HUES64 (cell line): ENCODE results near the gene CFAP299.
A peak's percentile ranks its signal among the peaks of the same experiment; 100 is the strongest.
"Not testable (repeated sequence)": the region's sequence is repeated elsewhere in the genome, so short reads cannot be mapped to it uniquely, and the experiment has no call there.

Experiments
- H3K27ac ChIP-seq: 2 replicates; pipeline ENCODE4 v1.7.0; 2013; ENCODE audit warnings: low read depth, low read length, inconsistent platforms
- H3K27me3 ChIP-seq: 2 replicates; pipeline ENCODE4 v1.6.1; 2013; ENCODE audit warnings: mild to moderate bottlenecking, low read length; ENCODE audit not compliant: insufficient read depth
- H3K36me3 ChIP-seq: 2 replicates; pipeline ENCODE4 v1.6.1; 2013; ENCODE audit warnings: mild to moderate bottlenecking, low read length; ENCODE audit not compliant: insufficient read depth
- H3K4me1 ChIP-seq: 2 replicates; pipeline ENCODE4 v1.6.1; 2013; ENCODE audit warnings: mild to moderate bottlenecking, low read length, moderate library complexity; ENCODE audit not compliant: insufficient read depth
- H3K4me3 ChIP-seq: 2 replicates; pipeline ENCODE4 v1.5.1; 2013; ENCODE audit warnings: mild to moderate bottlenecking, low read length, moderate library complexity
- H3K9ac ChIP-seq: 2 replicates; pipeline ENCODE4 v1.6.1; 2013; ENCODE audit warnings: mild to moderate bottlenecking, low read depth, low read length
- H3K9me3 ChIP-seq: 2 replicates; pipeline ENCODE4 v1.6.1; 2013; ENCODE audit warnings: low read depth, low read length; ENCODE audit not compliant: insufficient read depth
- WGBS: fragments of 150-250, 120-280 bp; methylation state at CpG from one replicate; pipeline ENCODE4 v1.1.7; 2013; ENCODE audit warnings: missing lambda C conversion rate; 5-methylcytosine and 5-hydroxymethylcytosine counted together

The CFAP299 gene

DNA sequence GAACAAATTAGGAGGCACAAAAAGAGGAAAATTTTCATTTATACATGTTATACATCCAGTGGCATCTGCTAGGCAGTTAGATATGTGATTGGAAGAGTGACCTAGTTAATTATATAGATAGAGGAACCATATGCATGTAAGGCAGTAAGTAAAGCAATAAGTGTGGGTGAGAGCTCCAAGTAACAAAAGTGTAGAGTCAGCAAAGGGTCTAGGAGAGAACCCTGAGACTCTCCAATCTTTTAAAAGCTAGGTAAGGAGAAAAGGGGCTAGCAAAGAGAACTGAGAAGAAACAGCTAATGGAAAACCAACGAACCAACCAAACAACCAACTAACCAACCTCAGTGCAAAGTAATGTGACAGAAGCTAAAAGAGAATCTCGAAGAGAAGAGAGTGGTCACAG, 3.8 kb upstream of the CFAP299 start:
- Histone ChIP-seq H3K9ac (no peak overlapping the region), H3K36me3 (no peaks in the 10 kb centered on the region), H3K27ac (no peak overlapping the region), H3K4me3 (no peak overlapping the region), H3K4me1 (peaks cover 7% of the 10 kb centered on the region; the same call in 1 of the 2 replicates), H3K27me3 (peaks cover 33% of the 10 kb centered on the region), H3K9me3 (no peaks in the 10 kb centered on the region)
- WGBS, result 90% methylated on average over 1 of the region's 2 CpGs

DNA sequence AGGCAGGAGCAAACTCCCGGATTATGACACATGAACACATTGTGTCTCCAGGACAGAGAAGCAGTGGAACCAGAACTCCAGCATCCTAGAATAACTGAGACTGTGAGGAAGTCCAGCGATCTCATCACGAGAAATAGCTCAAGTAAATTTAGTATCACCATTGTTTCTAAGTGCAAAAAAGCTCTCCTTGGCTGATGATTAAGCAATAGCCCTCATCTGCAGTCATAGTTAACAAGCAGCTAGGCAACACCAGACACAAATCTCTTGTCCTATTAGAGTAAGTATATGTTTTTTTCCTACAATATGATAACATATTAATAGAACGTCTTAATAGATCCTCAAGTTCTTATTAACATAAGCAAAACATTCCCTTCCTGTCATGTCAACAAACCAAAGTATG, 2.4 kb upstream of the CFAP299 start:
- Histone ChIP-seq H3K4me3 (no peak overlapping the region), H3K27ac (no peak overlapping the region), H3K36me3 (no peaks in the 10 kb centered on the region), H3K4me1 (peaks cover 7% of the 10 kb centered on the region; the same call in 1 of the 2 replicates), H3K9me3 (no peaks in the 10 kb centered on the region), H3K27me3 (peaks cover 38% of the 10 kb centered on the region), H3K9ac (no peak overlapping the region)
- WGBS, result 85% methylated on average over 3 of the region's 4 CpGs

DNA sequence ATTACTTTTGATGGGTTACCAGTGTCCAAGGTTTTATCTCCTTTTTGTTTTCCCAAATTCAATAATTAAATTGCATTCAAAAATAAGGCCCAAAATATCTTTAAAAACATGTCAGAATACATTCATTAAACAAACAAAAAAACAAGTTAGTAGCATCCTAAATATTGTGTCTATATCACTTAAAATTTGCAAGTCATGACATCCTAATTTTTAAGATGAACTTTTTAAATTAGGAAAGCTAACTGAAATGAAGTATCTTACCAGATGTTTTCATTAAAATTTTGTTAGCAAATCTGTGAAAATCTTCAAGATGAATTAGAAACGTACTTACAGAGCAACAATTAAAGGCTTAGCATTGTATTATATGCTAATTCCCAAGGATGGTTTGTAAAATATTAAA, 962 bp upstream of the CFAP299 start:
- 86% methylated on average over 1 of the region's 1 CpG for WGBS
- H3K36me3 ChIP-seq, result no peaks in the 10 kb centered on the region

DNA sequence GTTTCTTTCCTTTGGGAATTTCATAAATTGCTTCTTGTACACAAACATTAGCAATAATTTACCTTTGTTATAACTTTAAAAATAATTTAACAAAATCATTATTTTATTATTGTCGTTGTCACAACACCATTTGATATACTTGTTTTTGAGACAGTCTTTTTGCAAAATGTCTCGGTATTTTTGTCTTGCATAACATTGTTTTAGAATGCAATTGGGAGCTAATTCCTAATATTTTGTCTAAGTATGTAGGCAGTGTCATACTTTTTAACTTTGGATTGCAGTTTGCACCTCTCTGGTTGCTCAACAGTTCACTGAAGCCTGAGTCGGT, 340 bp upstream of the CFAP299 start:
- H3K27ac ChIP-seq, result no peak overlapping the region
- peaks cover 43% of the 10 kb centered on the region for H3K27me3 ChIP-seq
- H3K4me3 ChIP-seq, result peak overlapping the region; percentile 85
- peaks cover 7% of the 10 kb centered on the region; the same call in 1 of the 2 replicates for H3K4me1 ChIP-seq
- no peaks in the 10 kb centered on the region for H3K9me3 ChIP-seq
- WGBS, result 28% methylated on average over 2 of the region's 3 CpGs
- no peak overlapping the region for H3K9ac ChIP-seq
- H3K36me3 ChIP-seq, result no peaks in the 10 kb centered on the region

More for the DNA sequence above, 962 bp upstream of the CFAP299 start:
- H3K9me3 ChIP-seq, result no peaks in the 10 kb centered on the region
- H3K4me1 ChIP-seq, result peaks cover 7% of the 10 kb centered on the region; the same call in 1 of the 2 replicates
- no peak overlapping the region for H3K27ac ChIP-seq
- no peak overlapping the region for H3K9ac ChIP-seq
- H3K4me3 ChIP-seq, result no peak overlapping the region
- peaks cover 43% of the 10 kb centered on the region for H3K27me3 ChIP-seq

DNA sequence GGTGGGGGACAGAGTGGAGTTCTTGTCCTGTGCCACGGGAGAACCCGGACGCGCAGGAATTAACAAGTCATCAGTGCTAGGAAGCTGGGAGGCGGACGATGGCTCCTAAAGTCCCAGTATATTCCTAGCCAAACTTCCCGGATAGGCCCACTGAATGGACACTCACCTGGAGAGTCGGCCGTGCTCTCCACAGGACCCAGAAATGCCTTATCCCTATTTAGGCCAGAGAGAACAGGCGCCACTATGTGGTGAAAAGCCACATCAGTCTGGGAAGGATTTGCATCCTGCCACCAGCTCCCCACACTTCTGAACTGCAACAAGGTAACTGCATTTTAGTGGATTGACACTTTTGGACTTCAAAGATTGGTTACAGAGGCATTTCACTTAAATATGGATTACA, 1.1 kb downstream of the CFAP299 start:
- Histone ChIP-seq H3K4me1 (peaks cover 7% of the 10 kb centered on the region; the same call in 1 of the 2 replicates), H3K27me3 (peaks cover 43% of the 10 kb centered on the region), H3K9ac (no peak overlapping the region), H3K27ac (no peak overlapping the region), H3K4me3 (peak overlapping the region; percentile 85; the same call in 1 of the 2 replicates), H3K36me3 (no peaks in the 10 kb centered on the region), H3K9me3 (no peaks in the 10 kb centered on the region)
- WGBS, result 25% methylated on average over 10 of the region's 10 CpGs

DNA sequence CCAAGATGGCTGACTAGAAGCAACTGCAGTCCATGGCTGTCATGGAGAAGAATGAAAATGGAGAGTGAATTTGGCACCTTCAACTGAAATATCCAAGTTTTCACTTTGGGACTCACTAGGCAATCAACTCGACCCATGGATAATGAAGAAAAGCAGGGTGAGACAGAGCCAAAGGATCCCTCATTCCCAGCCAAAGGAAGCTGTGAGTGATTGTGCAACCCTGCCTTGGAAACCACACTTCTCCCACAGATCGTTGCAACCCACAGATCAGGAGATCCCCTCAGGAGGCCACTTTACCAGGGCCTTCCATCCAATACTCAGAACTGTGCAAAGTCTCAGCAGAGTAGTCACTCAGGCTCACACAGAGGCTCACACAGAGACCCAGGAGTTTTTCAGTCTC, 4.5 kb downstream of the CFAP299 start:
- no peak overlapping the region for H3K4me3 ChIP-seq
- no peak overlapping the region for H3K27ac ChIP-seq
- H3K4me1 ChIP-seq, result peaks cover 6% of the 10 kb centered on the region; the same call in 1 of the 2 replicates
- H3K36me3 ChIP-seq, result no peaks in the 10 kb centered on the region
- WGBS, result 92% methylated on average over 2 of the region's 2 CpGs
- H3K9ac ChIP-seq, result no peak overlapping the region
- no peaks in the 10 kb centered on the region for H3K9me3 ChIP-seq
- H3K27me3 ChIP-seq, result peaks cover 22% of the 10 kb centered on the region

DNA sequence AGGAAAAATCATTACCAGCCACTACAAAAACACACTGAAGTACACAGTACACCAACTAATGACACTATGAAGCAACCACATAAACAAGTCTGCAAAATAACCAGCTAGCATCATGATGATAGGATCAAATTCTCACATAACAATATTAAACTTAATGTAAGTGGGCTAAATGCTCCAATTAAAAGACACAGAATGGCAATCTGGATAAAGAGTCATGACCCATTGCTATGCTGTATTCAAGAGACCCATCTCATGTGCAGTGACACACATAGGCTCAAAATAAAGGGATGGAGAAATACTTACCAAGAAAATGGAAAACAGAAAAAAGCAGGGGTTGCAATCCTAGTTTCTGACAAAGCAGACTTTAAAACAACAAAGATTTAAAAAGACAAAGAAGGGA, 7.2 kb downstream of the CFAP299 start:
- H3K4me3 ChIP-seq, H3K27me3 ChIP-seq, H3K4me1 ChIP-seq, H3K27ac ChIP-seq, H3K9me3 ChIP-seq, H3K9ac ChIP-seq, H3K36me3 ChIP-seq: not testable (repeated sequence)

DNA sequence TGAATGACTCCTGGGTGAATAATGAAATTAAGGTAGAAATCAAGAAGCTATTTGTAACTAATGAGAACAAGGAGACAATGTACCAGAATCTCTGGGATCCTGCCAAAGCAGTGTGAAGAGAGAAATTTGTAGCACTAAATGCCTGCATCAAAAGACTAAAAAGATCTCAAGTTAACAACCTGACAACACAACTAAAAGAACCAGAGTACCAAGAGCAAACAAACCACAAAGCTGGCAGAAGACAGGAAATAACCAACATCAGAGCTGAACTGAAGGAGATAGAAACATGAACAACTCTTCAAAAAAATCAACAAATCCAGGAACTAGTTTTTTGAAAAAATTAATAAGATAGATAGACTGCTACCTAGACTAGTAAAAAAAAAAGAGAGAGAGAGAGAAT, 8.4 kb downstream of the CFAP299 start:
- no peak overlapping the region for H3K9ac ChIP-seq
- H3K9me3 ChIP-seq, result no peaks in the 10 kb centered on the region
- no peak overlapping the region for H3K4me3 ChIP-seq
- H3K27ac ChIP-seq, result no peak overlapping the region
- H3K4me1 ChIP-seq, result no peaks in the 10 kb centered on the region
- H3K36me3 ChIP-seq, result no peaks in the 10 kb centered on the region
- peaks cover 2% of the 10 kb centered on the region; the same call in 1 of the 2 replicates for H3K27me3 ChIP-seq

DNA sequence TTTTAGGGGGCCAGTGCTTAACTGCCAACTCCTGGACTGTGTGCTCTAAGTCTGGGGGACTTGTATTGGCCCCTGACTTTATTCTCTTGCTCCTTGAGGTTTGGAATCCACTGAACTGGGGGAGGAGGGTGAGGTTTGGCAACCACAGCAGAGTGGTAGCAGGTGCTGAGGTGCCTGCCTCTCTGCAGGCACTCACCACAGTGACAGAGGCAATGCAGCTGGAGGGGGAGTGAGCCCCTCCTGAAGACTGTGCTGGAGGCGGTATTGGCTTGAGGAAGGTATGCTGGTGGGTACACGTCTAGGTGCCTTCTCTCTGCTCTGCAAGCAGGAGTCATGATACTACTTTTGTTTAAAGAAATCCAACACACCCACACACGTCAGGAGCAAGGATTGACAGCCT, 24.6 kb downstream of the CFAP299 start:
- H3K4me1 ChIP-seq, result peaks cover 10% of the 10 kb centered on the region; the same call in 1 of the 2 replicates
- H3K9ac ChIP-seq, result no peak overlapping the region
- H3K4me3 ChIP-seq, result no peak overlapping the region
- H3K27ac ChIP-seq, result no peak overlapping the region
- no peaks in the 10 kb centered on the region for H3K9me3 ChIP-seq
- 66% methylated on average over 3 of the region's 3 CpGs for WGBS
- peaks cover 7% of the 10 kb centered on the region; the same call in 1 of the 2 replicates for H3K27me3 ChIP-seq
- no peaks in the 10 kb centered on the region for H3K36me3 ChIP-seq

DNA sequence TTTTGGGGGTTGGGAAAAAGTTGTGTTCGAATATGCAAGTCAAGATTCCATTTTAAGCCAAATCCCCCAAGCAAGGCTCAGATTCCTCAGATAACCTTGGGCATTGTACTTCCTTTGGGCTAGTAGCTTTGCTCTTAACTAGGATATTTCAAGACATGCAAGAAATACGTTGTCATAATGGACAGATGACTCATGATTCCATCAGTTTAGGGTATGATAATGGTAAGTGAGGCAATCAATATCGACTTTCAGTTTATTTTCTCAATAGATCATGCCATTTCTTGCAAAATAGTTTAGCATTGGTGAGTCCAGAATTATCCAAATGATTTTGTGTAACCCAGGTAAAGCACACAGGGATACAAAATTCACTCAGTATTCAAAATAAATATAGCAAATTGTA, 25.4 kb downstream of the CFAP299 start:
- H3K4me3 ChIP-seq, result no peak overlapping the region
- peaks cover 10% of the 10 kb centered on the region; the same call in 1 of the 2 replicates for H3K4me1 ChIP-seq
- H3K9ac ChIP-seq, result no peak overlapping the region
- H3K9me3 ChIP-seq, result no peaks in the 10 kb centered on the region
- peaks cover 7% of the 10 kb centered on the region; the same call in 1 of the 2 replicates for H3K27me3 ChIP-seq
- H3K27ac ChIP-seq, result no peak overlapping the region
- no peaks in the 10 kb centered on the region for H3K36me3 ChIP-seq
- 65% methylated on average over 2 of the region's 3 CpGs for WGBS

DNA sequence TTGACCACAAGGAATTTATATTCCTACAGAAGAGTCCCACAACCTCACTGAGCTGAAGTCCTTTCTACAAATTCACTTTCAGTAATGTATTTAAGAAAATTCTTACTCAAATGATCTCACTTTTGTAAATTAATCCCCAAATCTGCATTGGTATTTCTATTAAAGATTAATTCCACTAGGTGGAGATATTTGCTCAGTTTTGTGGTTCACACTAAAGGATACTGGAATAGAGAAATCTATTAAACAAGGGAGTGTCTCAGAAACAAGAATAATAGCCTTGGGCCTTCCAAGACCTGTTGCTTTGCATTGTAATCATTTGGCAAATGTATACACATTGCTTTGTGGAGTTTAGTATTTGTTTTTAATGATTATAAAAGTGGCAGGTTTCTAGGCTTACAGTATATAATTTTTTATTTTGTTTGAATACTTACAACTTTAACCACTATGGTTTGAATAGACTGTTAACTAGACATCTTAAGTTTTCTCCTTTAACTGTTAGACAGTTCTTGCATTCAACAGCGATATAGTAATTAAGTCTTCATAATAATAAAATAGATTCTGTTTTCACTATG, 25.9 kb downstream of the CFAP299 start:
- no peaks in the 10 kb centered on the region for H3K36me3 ChIP-seq
- H3K4me1 ChIP-seq, result peaks cover 10% of the 10 kb centered on the region; the same call in 1 of the 2 replicates
- no peak overlapping the region for H3K27ac ChIP-seq
- no peak overlapping the region for H3K9ac ChIP-seq
- no peak overlapping the region for H3K4me3 ChIP-seq
- H3K27me3 ChIP-seq, result peaks cover 5% of the 10 kb centered on the region; the same call in 1 of the 2 replicates
- WGBS, result no CpG with 5 or more reads among the region's 1 CpG
- H3K9me3 ChIP-seq, result no peaks in the 10 kb centered on the region
